Measurements from ENCODE around the gene FHL2.
"Not testable (repeated sequence)": the region's sequence is repeated elsewhere in the genome, so short reads cannot be mapped to it uniquely, and the experiment has no call there.

The FHL2 gene

GRCh38 chr2:105336786-105337121, 62.1 kb downstream of the FHL2 start:
- no peak for DNase-seq

DNA sequence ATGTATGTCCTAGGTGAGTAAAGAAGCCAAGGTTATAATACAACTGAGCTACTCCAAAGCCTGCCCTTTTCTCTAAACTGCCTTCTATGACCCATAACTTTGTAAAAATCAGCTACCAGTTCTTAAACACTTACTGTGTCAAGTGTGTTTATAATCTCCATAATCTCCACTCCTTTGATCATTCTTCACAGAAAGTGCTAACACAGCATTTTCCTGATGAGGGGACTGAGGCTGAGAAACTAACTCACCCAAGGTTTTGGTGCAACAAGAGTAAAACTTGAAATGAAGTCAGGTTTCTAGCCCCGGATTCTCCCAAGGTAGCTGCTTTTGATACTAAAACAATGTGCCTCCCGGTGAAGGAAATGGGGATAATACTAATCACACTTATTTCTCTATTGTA, 63.4 kb downstream of the FHL2 start:
- no peak for DNase-seq

GRCh38 chr2:105334211-105334610, 64.6 kb downstream of the FHL2 start:
- no peak for DNase-seq

DNA sequence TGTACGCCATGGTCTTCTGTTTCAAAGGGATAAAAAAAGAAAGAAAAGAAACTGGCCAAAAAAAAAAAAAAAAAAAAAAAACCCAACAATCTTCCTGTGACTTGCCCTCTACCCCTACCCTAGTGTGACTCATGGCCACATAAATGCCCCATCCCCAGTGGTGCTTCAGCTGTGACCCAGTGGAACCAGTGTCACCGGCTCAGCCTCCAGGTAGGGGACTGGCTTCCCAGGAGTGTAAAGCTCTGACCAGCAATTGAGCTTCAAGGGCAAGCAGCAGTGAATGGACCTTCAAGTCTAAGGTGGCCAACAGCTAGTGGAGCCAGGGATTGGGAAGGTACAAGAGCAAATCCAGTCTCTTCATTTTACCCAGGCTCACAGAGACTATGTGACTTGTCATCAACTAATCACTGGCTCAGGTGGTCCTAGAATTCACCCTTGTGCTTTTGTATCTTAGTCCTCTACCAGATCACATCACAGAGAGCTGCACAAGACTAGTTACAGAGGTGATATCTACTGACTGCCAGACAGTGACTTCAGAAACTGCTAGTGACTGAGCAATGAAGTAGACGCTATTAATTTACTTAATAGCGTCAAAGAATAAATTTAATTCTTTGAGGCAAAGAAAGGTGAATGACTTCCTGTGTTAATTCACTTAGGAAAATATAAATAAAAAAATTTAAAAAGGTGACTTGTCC, 68.0 kb downstream of the FHL2 start:
- DNase-seq, result no peak

DNA sequence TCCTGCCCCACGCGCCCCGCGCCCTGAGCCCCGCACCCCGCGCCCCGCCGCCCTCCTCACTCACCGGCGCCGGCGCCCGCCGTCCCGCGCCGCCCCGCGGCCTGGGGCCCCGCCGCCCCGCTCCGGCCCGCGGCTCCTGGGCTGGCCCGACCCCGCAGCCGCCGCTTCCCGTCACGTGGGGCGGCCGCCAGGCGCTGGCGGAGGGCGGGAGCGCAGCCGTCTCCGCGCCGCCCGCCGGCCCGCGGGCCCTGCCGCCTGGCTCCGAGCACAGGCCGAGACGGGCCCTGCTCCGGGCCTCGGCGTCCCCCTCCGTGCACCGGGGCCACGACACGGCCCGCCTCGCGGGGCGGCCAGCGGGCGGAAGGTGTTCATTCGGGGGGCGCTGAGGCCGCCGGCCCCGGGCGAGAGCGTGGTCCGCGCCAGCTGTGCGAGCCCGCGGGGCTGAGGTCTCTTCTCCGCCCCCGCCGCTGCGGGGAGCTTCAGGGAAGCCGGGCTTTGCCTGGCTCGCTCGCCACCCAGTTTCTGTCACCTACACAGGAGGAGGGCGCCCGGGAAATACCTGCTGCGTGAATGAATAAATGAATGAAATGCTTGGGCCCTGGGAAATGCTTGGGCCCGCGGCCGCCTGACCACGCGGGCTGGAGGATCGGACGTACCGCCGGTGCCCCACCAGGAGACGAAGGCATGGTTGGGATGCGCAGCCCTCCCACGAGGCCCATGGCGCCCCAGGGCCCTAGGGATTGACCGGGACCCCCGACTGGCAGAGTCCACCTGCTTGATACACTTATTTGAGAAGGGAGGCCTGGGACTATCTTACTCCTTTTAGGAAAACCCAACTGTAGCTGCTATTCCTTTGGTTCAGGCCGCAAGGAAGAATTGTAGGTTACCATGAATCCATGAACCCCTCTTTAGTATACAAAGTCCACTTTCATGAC, 69.0 kb downstream of the FHL2 start, which contains the start of gene TGFBRAP1:
Gene TGFBRAP1, minus strand, starts transcription at position 175 of the 935 bp plus-strand sequence. CDS start 21,434 bp downstream, outside the sequence.
- DNase-seq, result peak; percentile 85

- DNase-seq, result no peak
Observed at GRCh38 chr2:105329197-105329554, 69.7 kb downstream of the FHL2 start.

- peak; percentile 50 for DNase-seq
Observed at GRCh38 chr2:105328281-105329196, 70.3 kb downstream of the FHL2 start.

DNA sequence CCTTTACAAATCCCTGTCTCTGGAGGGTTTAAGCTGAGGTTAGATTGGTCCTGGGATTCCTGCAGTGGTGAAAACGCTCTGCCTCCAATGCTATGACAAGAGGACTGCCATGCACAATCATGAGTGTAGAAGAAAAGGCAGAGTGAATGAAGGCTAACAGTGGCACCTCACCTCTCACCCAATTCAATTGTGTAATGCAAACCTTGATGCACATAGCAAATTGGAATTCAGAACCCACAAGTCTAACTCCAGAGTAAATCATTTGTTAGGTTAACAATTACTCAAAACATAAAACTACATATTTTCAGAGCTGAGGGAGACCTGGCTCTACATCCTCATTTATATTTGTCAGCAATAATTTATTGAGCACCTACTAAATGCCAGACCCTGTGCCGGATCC, 71.2 kb downstream of the FHL2 start:
- DNase-seq, result no peak

GRCh38 chr2:105327271-105327670, 71.6 kb downstream of the FHL2 start:
- not testable (repeated sequence) for DNase-seq

DNA sequence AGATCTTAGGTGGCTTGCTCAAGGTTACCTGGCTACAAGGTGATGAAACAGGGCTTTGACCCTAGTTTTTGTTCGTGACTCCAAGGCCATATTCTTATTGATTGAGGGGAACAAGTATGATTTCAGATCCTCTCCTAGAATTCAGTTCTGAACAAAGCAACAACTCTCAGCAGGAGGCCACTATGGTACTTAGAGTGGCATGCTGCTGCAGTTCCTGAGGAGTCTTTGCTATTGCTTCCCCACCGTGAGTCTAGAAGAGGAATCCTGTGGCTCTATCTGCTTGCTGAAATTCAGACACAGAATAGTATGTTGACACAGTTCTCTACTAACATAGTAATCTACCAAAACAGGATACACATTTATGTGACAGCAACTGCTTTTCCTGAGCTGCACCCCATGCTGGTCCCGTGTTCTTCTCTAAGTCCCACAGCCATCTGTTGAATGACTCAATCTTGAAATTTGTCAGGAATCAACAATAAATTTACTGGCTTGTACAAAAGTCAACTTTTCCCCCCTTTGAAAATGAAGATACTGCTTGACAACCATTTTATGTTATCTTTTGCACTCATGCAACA, 73.4 kb downstream of the FHL2 start:
- no peak for DNase-seq

- peak; percentile 19 for DNase-seq
Observed at GRCh38 chr2:105324732-105325131, 74.1 kb downstream of the FHL2 start.

DNA sequence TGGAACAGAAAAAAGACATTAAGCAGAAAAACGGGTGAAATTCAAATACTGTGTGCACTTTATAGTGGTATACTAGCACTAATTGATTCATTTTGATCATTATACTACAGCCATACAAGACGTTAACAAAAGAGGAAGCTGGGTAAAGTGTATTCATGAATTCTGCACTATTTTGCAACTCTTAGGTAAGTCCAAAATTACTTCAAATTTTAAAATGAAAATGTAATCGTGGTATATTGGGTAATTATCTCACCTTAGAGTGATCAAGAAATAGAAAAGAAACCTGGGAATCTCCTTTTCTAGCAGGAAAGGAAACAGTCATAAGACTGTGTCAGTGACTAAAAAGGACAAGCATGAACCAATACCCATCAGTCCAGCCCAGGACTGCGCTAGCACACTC, 74.8 kb downstream of the FHL2 start:
- DNase-seq, result no peak

DNA sequence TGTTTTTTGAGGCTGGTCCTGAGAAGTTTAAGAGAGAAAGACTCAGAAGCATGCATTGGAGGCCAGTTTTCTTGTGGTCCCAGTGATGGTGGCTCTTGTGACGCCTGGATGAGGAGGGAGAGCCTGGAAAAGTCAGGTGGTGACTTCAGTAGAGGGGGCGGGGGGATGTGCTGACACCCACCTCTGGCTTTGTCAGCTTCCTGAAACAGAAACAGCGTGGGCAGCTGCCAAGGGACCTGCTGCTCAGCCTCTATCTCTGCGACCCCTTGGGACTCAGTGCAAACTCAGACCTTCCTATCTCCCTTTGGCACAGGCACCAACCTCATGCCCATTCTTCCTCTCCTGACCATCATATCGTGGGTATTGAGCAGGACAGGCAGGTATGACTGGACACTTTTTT, 75.7 kb downstream of the FHL2 start:
- DNase-seq, result no peak

DNA sequence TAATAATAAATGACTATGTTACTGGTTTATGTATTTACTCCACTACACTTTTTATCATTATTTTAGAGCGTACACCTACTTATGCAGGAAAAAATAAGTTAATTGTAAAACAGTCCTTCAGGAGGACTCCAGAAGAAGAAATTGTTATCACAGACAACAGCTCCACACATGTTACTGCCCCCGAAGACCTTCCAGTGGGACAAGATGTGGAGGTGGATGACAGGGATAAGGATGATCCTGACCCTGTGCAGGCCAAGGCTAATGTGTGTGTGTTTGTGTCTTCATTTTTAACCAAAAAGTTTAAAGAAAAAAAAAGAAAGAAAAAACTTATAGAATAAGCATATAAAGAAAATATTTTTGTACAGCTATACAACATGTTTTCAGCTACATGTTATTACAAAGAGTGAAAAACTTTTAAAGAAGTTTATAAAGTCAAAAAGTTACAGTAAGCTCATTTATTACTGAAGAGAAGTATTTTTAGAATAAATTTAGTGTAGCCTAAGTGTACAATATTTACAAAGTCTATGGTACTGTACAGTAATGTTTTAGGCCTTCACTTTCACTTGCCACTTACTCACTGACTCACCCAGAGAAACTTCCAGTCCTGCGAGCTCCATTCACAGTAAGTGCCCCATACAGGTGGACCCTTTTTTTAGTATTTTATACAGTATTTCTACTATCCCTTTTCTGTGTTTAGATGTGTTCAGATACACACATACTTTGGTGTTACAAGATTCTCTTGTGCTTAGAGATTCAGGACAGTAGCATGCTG, 76.8 kb downstream of the FHL2 start:
- no peak for DNase-seq

- no peak for DNase-seq
Observed at GRCh38 chr2:105320651-105321215, 78.1 kb downstream of the FHL2 start.

- DNase-seq, result no peak
Observed at GRCh38 chr2:105317937-105318336, 80.9 kb downstream of the FHL2 start.

- no peak for DNase-seq
Observed at GRCh38 chr2:105315314-105315713, 83.5 kb downstream of the FHL2 start.

GRCh38 chr2:105313877-105314276, 85.0 kb downstream of the FHL2 start:
- no peak for DNase-seq
